Measurements from ENCODE around the gene LIPT1.

The LIPT1 gene

GRCh38 chr2:99154643-99155536 lies at the start of gene LIPT1, which contains the start of gene TSGA10:
Gene LIPT1 (plus strand): TSS chr2:99154967. CDS start chr2:99161958, 6,991 bp downstream.
Gene TSGA10 (minus strand): TSS chr2:99154942. CDS start chr2:99109439, 45,503 bp downstream.
- intact Hi-C loops (cut with DNase I; ENCODE audit: low total_unique reads), result no loop called here
- no peaks in the 10 kb centered on the region for H3K9me3 ChIP-seq
- peak within 1 kb of the TSS; percentile 84 for H3K27ac ChIP-seq
- TF ChIP-seq CTCF (IDR thresholded peaks at IDR 0.05), result no peak
- no peaks in the 10 kb centered on the region for H3K27me3 ChIP-seq
- H3K4me1 ChIP-seq, result peaks cover 0 to 22% (median 11%) of the 10 kb centered on the region in 4 donors
- H3K4me3 ChIP-seq, result peak within 1 kb of the TSS; percentile 80 to 82
- peaks cover 0 to 13% (median 10%) of the 10 kb centered on the region in 3 donors for H3K36me3 ChIP-seq
- peak; percentile 90 to 96 for DNase-seq

GRCh38 chr2:99106913-99107312 lies 47.9 kb upstream of the LIPT1 start:
- intact Hi-C loops (cut with DNase I; ENCODE audit: low total_unique reads), result no loop called here
- no peaks in the 10 kb centered on the region for H3K9me3 ChIP-seq
- H3K4me1 ChIP-seq, result no peaks in the 10 kb centered on the region
- no peaks in the 10 kb centered on the region for H3K36me3 ChIP-seq
- no peak for DNase-seq
- no peak overlapping the region for H3K4me3 ChIP-seq
- no peak for TF ChIP-seq CTCF (IDR thresholded peaks at IDR 0.05)
- no peak overlapping the region for H3K27ac ChIP-seq
- H3K27me3 ChIP-seq, result no peaks in the 10 kb centered on the region

- Histone ChIP-seq H3K4me3 (no peak overlapping the region), H3K4me1 (no peaks in the 10 kb centered on the region), H3K9me3 (no peaks in the 10 kb centered on the region), H3K36me3 (no peaks in the 10 kb centered on the region), H3K27ac (no peak overlapping the region), H3K27me3 (no peaks in the 10 kb centered on the region)
- intact Hi-C loops (cut with DNase I; ENCODE audit: low total_unique reads), result no loop called here
- DNase-seq, result no peak
- no peak for TF ChIP-seq CTCF (IDR thresholded peaks at IDR 0.05)
These were observed 43.5 kb upstream of the LIPT1 start for GRCh38 chr2:99111236-99111635.

GRCh38 chr2:99111945-99112344 lies 42.8 kb upstream of the LIPT1 start:
- no peaks in the 10 kb centered on the region for H3K27me3 ChIP-seq
- TF ChIP-seq CTCF (IDR thresholded peaks at IDR 0.05), result no peak
- H3K9me3 ChIP-seq, result no peaks in the 10 kb centered on the region
- H3K27ac ChIP-seq, result no peak overlapping the region
- no peak for DNase-seq
- intact Hi-C loops (cut with DNase I; ENCODE audit: low total_unique reads), result no loop called here
- no peaks in the 10 kb centered on the region for H3K4me1 ChIP-seq
- no peak overlapping the region for H3K4me3 ChIP-seq
- H3K36me3 ChIP-seq, result no peaks in the 10 kb centered on the region

GRCh38 chr2:99112617-99113016 lies 42.1 kb upstream of the LIPT1 start:
- H3K27ac ChIP-seq, result no peak overlapping the region
- H3K4me3 ChIP-seq, result no peak overlapping the region
- intact Hi-C loops (cut with DNase I; ENCODE audit: low total_unique reads), result no loop called here
- DNase-seq, result no peak
- no peaks in the 10 kb centered on the region for H3K36me3 ChIP-seq
- no peaks in the 10 kb centered on the region for H3K27me3 ChIP-seq
- TF ChIP-seq CTCF (IDR thresholded peaks at IDR 0.05), result no peak
- H3K9me3 ChIP-seq, result no peaks in the 10 kb centered on the region
- H3K4me1 ChIP-seq, result no peaks in the 10 kb centered on the region
